KMS-11 (cell line): ENCODE data around the gene PARD3B.

Experiments used
- H2AFZ ChIP-seq: fragments of 200-600 bp; sonication (generic); 2 replicates; pipeline ENCODE4 v1.6.1; 2016; ENCODE audit warnings: antibody characterized with exemption, mixed run types, low read depth
- H3K27ac ChIP-seq: fragments of 200-600 bp; sonication (generic); 2 replicates; pipeline ENCODE4 v1.6.1; 2016; ENCODE audit warnings: mild to moderate bottlenecking, mixed run types
- H3K27me3 ChIP-seq: fragments of 200-600 bp; sonication (generic); 2 replicates; pipeline ENCODE4 v1.6.1; 2017; ENCODE audit warnings: mild to moderate bottlenecking, low read depth, mixed run types, moderate library complexity; ENCODE audit not compliant: insufficient read depth
- H3K36me3 ChIP-seq: fragments of 200-600 bp; sonication (generic); 2 replicates; pipeline ENCODE4 v1.6.1; 2017; ENCODE audit warnings: mild to moderate bottlenecking, mixed run types; ENCODE audit not compliant: insufficient read depth
- H3K4me1 ChIP-seq: fragments of 200-600 bp; sonication (generic); 2 replicates; pipeline ENCODE4 v1.6.1; 2016; ENCODE audit warnings: mild to moderate bottlenecking, low read depth, mixed run types; ENCODE audit not compliant: poor library complexity, severe bottlenecking
- H3K4me2 ChIP-seq: fragments of 200-600 bp; sonication (generic); 2 replicates; pipeline ENCODE4 v1.7.0; 2016; ENCODE audit warnings: mild to moderate bottlenecking, mixed run types
- H3K4me3 ChIP-seq: fragments of 200-600 bp; sonication (generic); IDR thresholded peaks from 2 replicates; pipeline ENCODE4 v1.6.1; 2017; ENCODE audit warnings: low read depth, low read length, mixed read lengths; ENCODE audit not compliant: insufficient read depth
- H3K79me2 ChIP-seq: fragments of 200-600 bp; sonication (generic); 2 replicates; pipeline ENCODE4 v1.6.1; 2016; ENCODE audit warnings: low read depth, mixed run types; ENCODE audit not compliant: insufficient read depth
- H3K9ac ChIP-seq: fragments of 200-600 bp; sonication (generic); 2 replicates; pipeline ENCODE4 v1.6.1; 2016; ENCODE audit warnings: mild to moderate bottlenecking, mixed run types
- H4K20me1 ChIP-seq: fragments of 200-600 bp; sonication (generic); 2 replicates; pipeline ENCODE4 v1.6.1; 2016; ENCODE audit warnings: mild to moderate bottlenecking, mixed run types; ENCODE audit not compliant: insufficient read depth
- CTCF ChIP-seq: fragments of 200-600 bp; sonication (generic); conservative IDR thresholded peaks from 2 replicates; pipeline ENCODE4 v1.6.1; 2017; ENCODE audit warnings: low read depth, mild to moderate bottlenecking, antibody characterized with exemption, low read length, moderate library complexity, mixed read lengths

PARD3B gene

GRCh38 chr2:205527801-205528200 is 982.5 kb downstream of the PARD3B start:
- Histone ChIP-seq H3K27me3 (no peaks in the 10 kb centered on the region), H3K27ac (no peak overlapping the region), H3K79me2 (no peaks in the 10 kb centered on the region), H3K4me3 (no peak overlapping the region), H3K9ac (no peak overlapping the region), H3K36me3 (no peaks in the 10 kb centered on the region), H3K4me1 (no peaks in the 10 kb centered on the region), H4K20me1 (no peaks in the 10 kb centered on the region), H2AFZ (no peak overlapping the region), H3K4me2 (no peak overlapping the region)
- no peak for TF ChIP-seq CTCF

- Histone ChIP-seq H3K27me3 (no peaks in the 10 kb centered on the region), H3K4me2 (no peak overlapping the region), H3K79me2 (no peaks in the 10 kb centered on the region), H2AFZ (no peak overlapping the region), H3K4me3 (no peak overlapping the region), H3K4me1 (no peaks in the 10 kb centered on the region), H3K9ac (no peak overlapping the region), H4K20me1 (no peaks in the 10 kb centered on the region), H3K36me3 (no peaks in the 10 kb centered on the region), H3K27ac (no peak overlapping the region)
- no peak for TF ChIP-seq CTCF
Measured at GRCh38 chr2:205531072-205531471, 985.8 kb downstream of the PARD3B start.

- Histone ChIP-seq H3K27ac (no peak overlapping the region), H3K4me2 (no peak overlapping the region), H3K4me3 (no peak overlapping the region), H3K27me3 (no peaks in the 10 kb centered on the region), H3K36me3 (no peaks in the 10 kb centered on the region), H2AFZ (no peak overlapping the region), H3K9ac (no peak overlapping the region), H3K4me1 (no peaks in the 10 kb centered on the region), H3K79me2 (no peaks in the 10 kb centered on the region), H4K20me1 (no peaks in the 10 kb centered on the region)
- TF ChIP-seq CTCF: no peak
Measured at GRCh38 chr2:205531489-205532148, 986.3 kb downstream of the PARD3B start.

- Histone ChIP-seq H3K27ac (no peak overlapping the region), H3K9ac (no peak overlapping the region), H3K4me3 (no peak overlapping the region), H3K4me1 (no peaks in the 10 kb centered on the region), H2AFZ (no peak overlapping the region), H3K27me3 (no peaks in the 10 kb centered on the region), H3K4me2 (no peak overlapping the region), H3K36me3 (no peaks in the 10 kb centered on the region), H3K79me2 (no peaks in the 10 kb centered on the region), H4K20me1 (no peaks in the 10 kb centered on the region)
- no peak for TF ChIP-seq CTCF
Measured at GRCh38 chr2:205535001-205535400, 989.7 kb downstream of the PARD3B start.
